Anterior cingulate cortex (tissue), 58 donors: ENCODE measurements around the gene KLHL18.
"Not testable (repeated sequence)": the region's sequence is repeated elsewhere in the genome, so short reads cannot be mapped to it uniquely, and the experiment has no call there.

Experiments used
- DNase-seq, 58 donors: peaks; one replicate each; lab custom pipeline; 2025; lab: John Stamatoyannopoulos, UW

The KLHL18 gene

DNA sequence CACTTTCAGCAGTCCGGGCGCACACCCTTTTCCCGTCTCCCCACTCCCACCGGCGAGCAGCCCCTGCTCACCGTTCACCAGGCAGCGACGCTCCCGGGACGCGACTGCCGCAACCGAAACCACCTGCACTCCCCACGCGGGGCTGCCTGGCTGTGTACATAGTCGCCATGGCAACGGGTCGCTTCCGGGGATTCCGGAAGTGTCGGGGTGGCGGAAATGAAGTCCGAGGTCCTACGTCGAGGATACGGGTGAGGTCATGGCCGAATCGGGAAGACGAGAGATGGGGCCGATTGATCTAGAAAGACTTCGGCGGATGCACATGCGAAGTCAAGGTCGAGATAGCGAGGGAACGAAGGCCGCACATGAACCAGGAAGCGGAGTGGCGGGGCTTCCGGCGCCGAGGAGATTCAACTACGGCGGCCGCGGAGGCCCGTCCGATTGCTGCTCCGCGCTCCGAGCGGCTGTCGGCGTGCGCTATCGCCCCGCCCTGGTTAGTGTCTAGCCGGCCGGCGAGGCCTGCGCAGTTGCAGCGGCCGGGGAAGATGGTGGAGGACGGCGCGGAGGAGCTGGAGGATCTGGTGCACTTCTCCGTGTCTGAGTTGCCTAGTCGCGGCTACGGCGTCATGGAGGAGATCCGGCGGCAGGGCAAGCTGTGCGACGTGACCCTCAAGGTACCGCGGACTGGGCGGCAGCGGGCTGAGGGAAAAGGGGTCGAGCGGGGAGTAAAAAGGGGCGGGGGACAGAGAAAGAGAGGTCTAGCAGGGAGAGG, at the start of gene KLHL18, which contains the start of gene KIF9:
Gene KLHL18, plus strand, starts transcription at position 521 of the 769 bp plus-strand sequence. Its CDS starts 22 bp downstream, at position 543.
Gene KIF9, minus strand, starts transcription at position 376 of the 769 bp plus-strand sequence. CDS start 5,425 bp downstream, outside the sequence.
- peak; percentile 49 to 97 (median 94) for DNase-seq

- no peak for DNase-seq
These were observed 44.7 kb upstream of the KLHL18 start for GRCh38 chr3:47238017-47238416.

- DNase-seq = no peak
These were observed 42.8 kb upstream of the KLHL18 start for GRCh38 chr3:47239929-47240328.

DNA sequence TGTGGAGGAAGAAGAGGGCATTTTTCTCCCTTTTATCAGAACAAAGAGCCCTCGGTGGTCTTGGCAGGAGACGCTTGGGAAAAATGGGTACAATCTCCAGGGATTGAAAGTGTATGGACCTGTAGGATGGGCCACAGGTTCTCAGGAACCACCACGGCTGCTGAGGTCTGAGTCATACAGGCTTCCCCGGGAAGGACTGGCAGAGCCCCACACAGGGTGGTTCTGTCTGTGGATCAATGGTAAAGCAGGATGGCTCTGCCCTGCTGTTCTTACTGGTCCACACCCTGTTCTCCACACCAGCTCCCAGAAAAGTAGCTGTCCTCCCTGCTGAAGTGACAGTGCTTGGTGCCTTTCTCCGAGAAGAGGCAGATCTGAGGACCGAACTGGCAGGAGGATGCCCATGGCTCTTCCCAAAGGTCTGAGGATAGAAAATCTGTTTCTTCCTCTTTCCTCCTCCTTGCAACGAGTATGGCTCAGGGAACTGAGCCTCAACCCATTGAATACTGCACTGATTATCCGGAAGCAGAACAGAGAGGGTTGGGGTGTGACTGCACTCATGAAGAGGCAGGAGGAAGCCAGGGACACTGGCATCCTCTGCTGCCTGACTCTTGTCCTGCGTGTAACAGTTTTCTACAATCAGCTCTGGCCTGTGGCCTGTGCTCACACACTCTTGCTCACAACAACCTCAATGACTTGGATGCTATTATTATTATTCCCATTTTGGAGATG, 39.2 kb upstream of the KLHL18 start:
- no peak for DNase-seq

DNA sequence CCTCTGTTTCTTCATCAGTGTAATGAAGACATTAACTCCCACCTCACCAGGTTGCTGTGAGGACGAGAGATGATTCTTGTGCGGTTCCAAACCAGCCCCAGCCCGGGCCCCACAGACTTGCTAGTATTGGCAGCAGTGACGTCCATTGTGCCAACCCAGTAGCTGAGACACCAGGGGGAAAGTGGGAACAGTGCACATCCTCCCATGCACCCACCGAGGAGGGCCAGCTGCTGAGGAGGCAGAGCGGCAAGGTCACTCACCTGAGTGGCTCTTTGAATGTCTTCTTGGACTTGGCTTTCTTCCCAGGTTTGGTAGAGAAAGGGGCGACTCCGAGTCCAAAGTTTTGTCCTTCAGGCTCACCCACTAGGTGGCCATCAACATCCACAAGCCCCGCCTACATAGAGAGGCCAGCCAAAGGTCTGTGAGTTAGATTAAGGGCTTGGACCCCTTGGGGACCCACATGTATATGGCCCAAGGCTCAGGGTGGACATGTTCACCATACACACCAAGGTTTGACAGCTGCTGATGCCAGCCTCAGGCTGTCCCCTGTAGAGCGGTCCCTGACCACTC, 38.1 kb upstream of the KLHL18 start:
- DNase-seq = no peak

DNA sequence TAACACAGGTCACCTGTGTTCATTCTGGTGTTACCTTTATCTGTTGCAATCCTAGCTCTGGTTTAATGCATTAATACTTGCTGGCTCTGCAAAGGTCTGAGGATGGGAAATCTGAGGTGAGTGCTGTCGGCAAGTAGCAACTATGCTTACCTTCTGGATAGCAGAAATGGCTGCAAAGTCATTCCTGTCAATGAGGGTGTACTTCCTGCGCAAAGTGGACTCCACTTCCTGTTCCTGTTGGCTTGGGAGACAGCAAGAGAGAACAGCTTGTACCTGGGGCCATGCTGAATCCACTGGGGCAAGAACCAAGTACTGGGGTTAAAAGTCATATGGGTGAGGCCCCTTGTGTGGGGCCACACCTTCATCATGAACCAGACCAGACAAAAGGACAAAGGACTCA, 37.5 kb upstream of the KLHL18 start:
- no peak for DNase-seq

GRCh38 chr3:47247131-47248064, 35.3 kb upstream of the KLHL18 start:
- DNase-seq = no peak

- peak in 9 of 58 donors; percentile 3 to 29 (median 7) for DNase-seq
These were observed 32.3 kb upstream of the KLHL18 start for GRCh38 chr3:47250309-47251060.

GRCh38 chr3:47251085-47251484, 31.7 kb upstream of the KLHL18 start:
- not testable (repeated sequence) for DNase-seq

DNA sequence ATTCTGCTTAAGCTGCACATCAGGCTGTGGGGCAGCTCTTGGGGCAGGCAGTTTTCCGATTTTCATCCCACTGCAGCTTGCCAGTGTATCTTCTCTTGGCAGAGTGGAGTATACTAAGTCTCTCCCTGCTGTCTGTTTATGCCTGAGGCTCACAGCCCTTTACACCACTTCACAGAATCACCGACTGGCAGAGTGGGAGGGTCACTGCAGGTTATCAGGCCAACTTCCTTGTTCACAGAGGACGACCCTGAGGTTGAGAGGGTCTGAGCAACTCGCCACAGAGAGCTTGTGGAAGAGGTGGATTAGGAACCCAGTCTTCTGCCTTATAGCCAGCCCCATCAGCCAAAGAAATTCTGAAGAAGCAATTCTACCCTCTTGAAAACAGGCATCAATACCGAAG, 31.1 kb upstream of the KLHL18 start:
- DNase-seq = no peak

- not testable (repeated sequence) for DNase-seq
These were observed 26.4 kb upstream of the KLHL18 start for GRCh38 chr3:47256331-47256730.

DNA sequence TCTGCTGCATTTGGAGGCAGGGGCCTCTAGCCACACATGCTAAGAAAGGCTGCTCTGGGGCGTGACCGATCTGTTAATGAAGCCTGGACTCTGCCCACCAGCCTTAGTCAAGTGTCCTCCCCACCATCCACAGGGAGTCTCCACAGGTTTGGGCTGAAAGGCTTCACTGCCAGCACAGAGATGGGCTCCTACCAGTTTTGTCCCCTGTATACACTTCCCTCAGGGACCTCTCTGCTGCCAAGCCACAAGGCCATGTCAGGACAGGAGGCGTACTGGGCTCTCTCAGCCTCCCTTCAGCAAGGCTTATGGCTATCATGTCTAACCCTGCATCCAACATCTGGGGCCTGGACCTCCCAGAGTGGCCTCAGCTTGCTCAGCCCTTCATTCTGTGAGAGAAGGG, 23.6 kb upstream of the KLHL18 start:
- DNase-seq = no peak

DNA sequence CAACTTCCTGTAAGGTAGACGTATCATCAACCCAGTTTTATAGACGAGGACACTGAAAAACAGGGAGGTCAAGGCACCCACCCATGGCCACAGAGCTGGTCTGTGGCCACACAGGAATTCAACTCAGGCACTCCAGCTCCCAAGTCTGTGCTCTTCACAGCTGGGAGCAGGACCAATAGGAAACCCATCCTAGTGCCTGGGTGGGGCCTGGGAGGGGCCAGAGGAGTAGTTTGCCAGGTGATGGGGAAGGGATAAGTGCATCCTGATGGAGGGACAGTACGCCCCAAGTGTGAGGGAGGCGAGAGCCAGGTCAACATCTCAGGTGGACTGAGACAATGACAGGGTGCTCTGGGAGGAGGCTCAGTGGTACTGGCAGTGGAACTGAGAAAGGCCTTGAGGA, 22.1 kb upstream of the KLHL18 start:
- no peak for DNase-seq

- DNase-seq = no peak
These were observed 21.4 kb upstream of the KLHL18 start for GRCh38 chr3:47261301-47261700.

GRCh38 chr3:47265008-47265407, 17.7 kb upstream of the KLHL18 start:
- no peak for DNase-seq

GRCh38 chr3:47265725-47266428, 16.9 kb upstream of the KLHL18 start:
- no peak for DNase-seq

DNA sequence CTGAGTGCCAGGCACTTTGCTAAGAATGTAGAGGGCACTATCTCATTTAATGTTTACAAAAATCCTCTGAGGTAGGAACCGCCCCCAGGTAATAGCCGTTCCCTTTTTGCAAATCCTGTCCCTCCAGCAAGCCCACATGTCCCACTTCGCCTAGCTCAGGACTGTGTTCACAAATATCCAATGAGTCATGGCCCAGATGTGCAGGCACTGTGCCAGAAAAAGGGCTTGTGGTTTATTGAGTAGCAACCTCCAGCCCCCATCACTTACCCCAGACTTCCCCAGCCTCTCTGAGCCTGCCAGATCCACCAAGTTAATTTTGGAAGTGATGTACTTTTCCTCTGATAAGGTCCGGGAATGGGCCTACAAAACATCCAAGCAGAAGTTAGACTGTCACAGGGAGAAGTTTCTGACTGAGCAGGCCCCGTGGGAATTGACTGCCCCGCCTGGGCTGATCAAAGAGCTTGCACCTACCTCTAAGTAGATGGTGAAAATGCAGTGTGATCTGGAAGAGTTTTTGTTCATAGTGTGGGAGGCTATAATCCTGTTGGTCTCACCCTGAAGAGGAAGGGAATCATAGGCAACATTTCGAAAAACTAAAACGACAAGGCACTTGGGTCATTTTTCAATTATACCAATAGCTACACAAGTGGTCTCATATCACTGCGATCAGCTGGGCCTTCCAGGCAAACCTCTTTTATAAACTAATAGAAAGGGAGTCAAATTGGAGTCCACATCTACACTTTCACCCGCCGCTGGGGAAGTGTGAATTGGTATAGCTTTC, 15.8 kb upstream of the KLHL18 start:
- peak in 29 of 58 donors; percentile 4 to 84 (median 27) for DNase-seq

DNA sequence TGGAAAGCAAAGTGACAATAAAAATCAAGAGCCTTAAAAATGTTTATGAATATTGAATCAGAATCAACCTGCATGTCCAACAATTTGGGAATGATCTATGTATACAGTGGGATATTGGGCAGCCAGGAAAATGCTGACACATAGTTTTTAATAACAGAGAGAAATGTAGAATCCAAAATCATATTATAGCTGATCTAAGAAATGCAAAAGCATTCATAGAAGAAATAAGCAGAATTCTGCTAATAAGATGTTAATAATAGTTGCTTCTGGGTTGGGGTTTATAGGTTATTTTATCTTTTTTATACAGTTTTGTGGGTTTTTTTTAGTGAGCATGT, 15.3 kb upstream of the KLHL18 start:
- DNase-seq = no peak
